HepG2 (cell line): ENCODE results near the gene FSD1.

Source experiments
- E2F1 ChIP-seq: sonication (generic); formaldehyde crosslinking; IDR thresholded peaks from 2 replicates; pipeline ENCODE4 v1.5.0; 2020; ENCODE audit warnings: missing genetic modification reagents
- HDAC1 ChIP-seq: sonication (generic); formaldehyde crosslinking; IDR thresholded peaks from 2 replicates; pipeline ENCODE4 v1.5.1; 2020; ENCODE audit warnings: mild to moderate bottlenecking, missing genetic modification reagents
- HOXA7 ChIP-seq: sonication (generic); formaldehyde crosslinking; IDR thresholded peaks from 2 replicates; pipeline ENCODE4 v1.8.1; 2022; ENCODE audit warnings: mild to moderate bottlenecking, missing genetic modification reagents, moderate library complexity
- MIER2 ChIP-seq: IDR thresholded peaks from 2 replicates; pipeline ENCODE4 v1.6.1; 2016; ENCODE audit warnings: missing biosample characterization, missing genetic modification reagents
- PRDM15 ChIP-seq: sonication (generic); formaldehyde crosslinking; IDR thresholded peaks from 2 replicates; pipeline ENCODE4 v1.4.0; 2020; ENCODE audit warnings: missing genetic modification reagents
- ZBTB8A ChIP-seq: sonication (generic); formaldehyde crosslinking; IDR thresholded peaks from 2 replicates; pipeline ENCODE4 v1.4.0; 2020; ENCODE audit warnings: mild to moderate bottlenecking, low read depth, missing genetic modification reagents, borderline replicate concordance
- ZNF274 ChIP-seq: sonication (generic); formaldehyde crosslinking; IDR thresholded peaks from 2 replicates; pipeline ENCODE4 v1.5.1; 2020; ENCODE audit warnings: mild to moderate bottlenecking, missing genetic modification reagents
- ZNF282 ChIP-seq: fragments of 450-650 bp; IDR thresholded peaks from 2 replicates; pipeline ENCODE4 v1.6.1; 2018; ENCODE audit not compliant: partially characterized antibody
- ZNF343 ChIP-seq: sonication (generic); formaldehyde crosslinking; IDR thresholded peaks from 2 replicates; pipeline ENCODE4 v1.4.0; 2020; ENCODE audit warnings: mild to moderate bottlenecking, missing genetic modification reagents
- ZNF430 ChIP-seq: sonication (generic); formaldehyde crosslinking; IDR thresholded peaks from 2 replicates; pipeline ENCODE4 v1.9.0; 2021; ENCODE audit warnings: mild to moderate bottlenecking, missing genetic modification reagents

DNA sequence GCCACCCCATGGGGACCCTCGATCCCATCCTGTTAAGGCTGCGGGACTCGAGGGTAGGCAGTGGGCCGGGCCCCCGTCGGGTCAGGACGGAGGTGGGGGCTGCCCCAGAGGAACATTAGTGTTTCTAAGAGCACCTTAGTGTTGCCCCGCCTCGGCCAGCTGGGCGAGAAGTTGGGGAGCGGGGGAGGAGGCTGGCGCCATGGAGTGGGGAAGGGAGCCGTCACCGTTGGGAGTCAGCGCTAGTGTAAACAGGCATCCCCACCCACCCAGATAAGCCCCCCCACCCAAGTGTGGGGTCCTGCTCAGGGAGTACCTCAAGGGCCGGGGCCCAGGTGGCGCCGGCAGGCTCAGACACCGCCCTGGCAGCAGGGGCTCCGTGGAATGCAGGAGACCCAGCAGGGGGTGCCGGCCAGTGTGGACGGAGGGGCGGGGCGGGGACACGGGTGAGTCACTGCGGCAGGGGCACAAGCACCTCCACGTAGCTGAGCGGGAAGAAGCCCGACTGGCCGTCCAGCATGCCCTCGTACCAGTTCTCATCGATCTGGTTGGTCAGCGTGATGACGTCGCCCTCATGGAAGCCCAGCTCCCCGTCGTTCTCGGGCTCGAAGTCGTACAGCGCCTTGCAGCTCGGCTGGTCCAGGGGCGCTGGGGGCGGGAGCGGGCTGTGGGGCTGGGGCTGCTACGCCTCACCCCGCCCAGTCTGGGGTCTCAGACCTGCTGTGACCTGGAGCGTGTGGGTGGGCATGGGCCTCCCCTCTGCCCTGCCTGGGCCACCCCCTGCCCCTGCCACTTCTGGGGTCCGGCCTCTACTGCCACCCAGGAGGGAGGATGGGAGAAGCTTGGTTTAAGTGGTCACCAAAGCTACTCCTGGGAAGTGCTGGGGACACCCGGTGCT, 57.0 kb downstream of the FSD1 start:
- TF ChIP-seq HOXA7 (CRISPR knock-in tag) (no peak), ZNF430 (no peak), ZNF343 (no peak), ZNF282 (no peak), E2F1 (CRISPR knock-in tag) (no peak), ZNF274 (CRISPR knock-in tag) (no peak), ZBTB8A (CRISPR knock-in tag) (no peak), PRDM15 (CRISPR knock-in tag) (no peak), MIER2 (CRISPR knock-in tag) (no peak), HDAC1 (CRISPR knock-in tag) (no peak)
